GM18526 (cell line): ENCODE results near the gene FERMT3.

Experiments
- POLR2A ChIP-seq: IDR thresholded peaks from 3 replicates; pipeline ENCODE4 v1.6.1; 2011; ENCODE audit not compliant: insufficient read length; ENCODE audit errors: extremely low read depth

Gene FERMT3

DNA sequence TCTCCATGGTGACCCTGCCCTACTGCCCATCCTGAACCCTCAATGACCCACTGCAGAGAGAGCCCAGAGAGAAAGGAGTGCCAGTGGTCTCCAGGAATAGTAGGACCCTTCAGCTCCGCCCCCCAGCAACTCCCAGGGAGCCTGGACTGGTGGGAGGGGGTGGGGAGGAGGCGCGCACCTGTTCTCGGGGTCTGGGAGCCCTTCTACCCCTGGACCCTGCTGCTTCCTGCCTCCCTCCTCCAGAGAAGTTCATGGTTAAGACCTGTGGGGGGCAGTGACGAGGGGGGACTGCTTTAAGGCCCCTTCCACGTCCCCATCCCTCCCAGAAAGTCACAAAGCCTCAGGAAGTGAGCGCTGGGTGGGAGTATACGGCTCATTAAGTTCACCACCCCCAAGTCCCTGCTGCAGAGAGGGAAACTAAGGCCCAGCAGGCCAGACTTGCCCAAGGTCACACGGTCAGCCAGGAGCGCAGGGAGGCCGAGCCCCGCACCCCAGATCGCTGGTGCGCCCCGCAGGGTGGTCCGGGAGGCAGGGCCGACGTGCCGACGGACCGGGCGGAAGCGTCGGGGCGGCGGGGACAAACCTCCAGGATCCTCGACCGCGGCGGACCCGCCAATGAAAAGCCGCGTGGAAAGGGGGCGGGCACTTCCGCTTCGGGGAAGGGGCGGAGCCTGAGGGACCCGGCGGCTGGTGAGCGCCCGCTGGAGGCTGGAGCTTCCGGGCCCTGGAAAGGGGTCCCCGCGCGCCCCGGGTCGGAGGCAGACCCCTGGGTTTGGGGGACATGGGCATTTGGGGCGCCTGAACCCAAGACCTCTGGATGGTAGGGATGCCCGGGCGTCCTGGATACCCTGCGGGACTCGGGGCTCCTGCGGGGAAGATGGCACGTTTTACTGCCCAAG, 19.3 kb downstream of the FERMT3 start, which contains the start of the genes NUDT22 and TRPT1:
NUDT22 (plus strand) TSS at position 667 of the 899 bp plus-strand sequence. CDS start 379 bp downstream, outside the sequence.
TRPT1 (minus strand) TSS at position 579 of the 899 bp plus-strand sequence; CDS start at position 253, 326 bp downstream.
- TF ChIP-seq POLR2A, result peak; percentile 80

DNA sequence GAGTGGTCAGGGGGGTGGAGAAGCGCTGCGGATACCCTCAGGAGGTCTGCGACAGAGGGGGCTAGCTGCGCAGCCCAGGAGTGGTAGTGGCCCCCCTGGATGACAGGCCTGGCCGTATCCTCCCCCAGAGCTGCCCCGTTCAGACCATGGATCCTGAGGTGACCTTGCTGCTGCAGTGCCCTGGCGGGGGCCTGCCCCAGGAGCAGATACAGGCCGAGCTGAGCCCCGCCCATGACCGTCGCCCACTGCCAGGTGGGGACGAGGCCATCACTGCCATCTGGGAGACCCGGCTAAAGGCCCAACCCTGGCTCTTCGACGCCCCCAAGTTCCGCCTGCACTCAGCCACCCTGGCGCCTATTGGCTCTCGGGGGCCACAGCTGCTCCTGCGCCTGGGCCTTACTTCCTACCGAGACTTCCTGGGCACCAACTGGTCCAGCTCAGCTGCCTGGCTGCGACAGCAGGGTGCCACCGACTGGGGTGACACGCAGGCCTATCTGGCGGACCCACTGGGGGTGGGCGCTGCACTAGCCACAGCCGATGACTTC, 20.1 kb downstream of the FERMT3 start:
- no peak for TF ChIP-seq POLR2A

DNA sequence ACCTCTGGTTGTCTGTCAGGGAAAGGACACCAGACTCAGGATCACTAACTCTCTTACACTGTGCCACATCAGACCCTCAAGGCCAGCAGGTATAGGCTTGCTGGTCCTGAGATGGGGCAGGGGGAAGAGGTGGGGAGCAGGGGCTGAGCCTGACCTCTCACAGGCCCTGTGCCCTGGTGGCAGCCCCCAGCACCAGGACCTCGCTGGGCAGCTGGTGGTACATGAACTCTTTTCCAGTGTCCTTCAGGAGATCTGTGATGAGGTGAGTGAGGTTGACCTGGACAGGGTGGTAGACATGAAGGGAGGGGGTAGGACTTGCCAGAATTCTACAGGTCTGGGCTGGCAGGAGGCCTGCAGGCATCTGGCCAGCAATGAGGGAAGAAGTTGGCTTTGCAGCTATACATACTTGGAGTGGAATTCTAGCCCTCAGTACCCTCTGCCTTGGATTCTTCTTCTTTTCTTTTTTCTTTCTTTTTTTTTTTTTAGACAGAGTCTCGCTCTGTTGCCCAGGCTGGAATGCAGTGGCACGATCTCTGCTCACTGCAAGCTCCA, 21.0 kb downstream of the FERMT3 start:
- no peak for TF ChIP-seq POLR2A

DNA sequence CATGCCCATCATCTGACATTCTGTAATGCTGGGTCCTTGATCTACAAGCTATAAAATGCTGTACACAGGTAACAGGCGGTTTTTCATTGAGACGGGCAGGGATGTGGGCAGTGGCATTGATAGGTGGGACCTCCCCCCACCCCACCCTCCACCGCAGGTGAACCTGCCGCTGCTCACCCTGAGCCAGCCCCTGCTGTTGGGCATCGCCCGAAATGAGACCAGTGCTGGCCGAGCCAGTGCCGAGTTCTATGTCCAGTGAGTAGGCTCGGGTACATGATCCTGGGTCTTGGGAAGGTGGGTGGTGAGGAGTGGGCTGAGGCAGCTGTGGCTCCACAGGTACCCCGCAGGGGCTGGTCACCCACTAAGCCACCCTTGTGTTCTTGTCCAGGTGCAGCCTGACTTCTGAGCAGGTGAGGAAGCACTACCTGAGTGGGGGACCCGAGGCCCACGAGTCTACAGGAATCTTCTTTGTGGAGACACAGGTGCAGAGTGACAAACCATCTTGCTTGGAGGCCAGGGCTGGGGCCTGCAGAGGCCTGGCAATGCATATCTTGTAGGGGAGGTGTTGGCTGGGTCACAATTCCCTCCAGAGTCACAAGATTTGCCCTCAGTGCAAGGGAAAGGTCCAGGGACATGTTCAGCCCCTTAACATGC, 22.7 kb downstream of the FERMT3 start:
- TF ChIP-seq POLR2A, result no peak

DNA sequence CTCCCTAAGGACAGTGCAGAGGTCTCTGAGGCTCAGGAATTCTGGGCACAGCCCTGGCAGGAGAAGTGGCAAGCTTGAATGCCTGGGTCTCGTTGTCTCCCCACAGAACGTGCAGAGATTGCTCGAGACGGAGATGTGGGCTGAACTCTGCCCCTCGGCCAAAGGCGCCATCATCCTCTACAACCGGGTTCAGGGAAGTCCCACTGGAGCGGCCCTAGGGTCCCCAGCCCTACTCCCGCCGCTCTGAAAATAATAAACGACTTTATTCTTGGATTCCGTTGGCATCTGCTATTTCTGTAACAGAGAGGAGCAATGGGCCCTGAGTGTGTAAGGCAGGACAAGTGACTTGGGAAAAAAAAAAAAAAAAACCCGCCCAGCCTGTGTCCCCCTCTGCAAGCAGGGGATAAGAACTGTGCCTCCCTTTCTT, 23.2 kb downstream of the FERMT3 start:
- no peak for TF ChIP-seq POLR2A

DNA sequence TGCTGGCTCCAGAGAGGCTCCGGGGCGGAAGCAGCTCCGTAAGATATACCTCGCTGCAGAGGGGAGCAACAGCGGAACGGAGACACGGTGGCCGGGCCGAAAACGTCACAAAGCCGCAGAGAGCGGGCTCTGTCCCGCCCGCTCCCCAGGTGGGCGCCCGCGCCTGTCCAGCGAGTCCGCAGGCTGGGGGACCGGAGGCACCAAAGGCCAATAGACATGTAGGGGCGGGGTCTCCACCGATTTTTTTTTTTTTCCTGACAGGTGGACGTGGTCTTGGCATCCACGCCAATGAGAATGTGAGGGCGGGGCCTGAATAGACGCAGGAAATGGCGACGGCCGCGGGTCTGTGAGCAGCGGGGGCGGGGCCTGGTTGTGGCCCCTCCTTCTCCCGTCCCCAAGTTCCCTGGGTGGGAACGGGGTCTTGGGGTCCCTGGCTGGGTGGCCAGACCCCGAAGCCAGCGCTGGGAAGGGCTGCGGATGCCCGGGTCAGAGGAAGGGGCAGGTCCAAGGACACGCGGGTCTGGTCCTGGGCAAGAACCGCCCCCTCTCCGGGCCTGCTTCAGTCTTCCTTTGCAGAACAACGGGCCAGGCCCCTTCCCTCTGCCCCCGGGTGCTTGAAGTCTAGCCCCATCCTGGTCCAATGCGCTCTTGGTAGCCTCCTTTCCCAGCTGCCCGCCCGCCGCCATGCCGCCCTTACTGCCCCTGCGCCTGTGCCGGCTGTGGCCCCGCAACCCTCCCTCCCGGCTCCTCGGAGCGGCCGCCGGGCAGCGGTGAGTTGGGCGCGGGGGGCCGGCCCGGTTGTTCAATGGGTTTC, 23.9 kb downstream of the FERMT3 start, which contains the start of gene DNAJC4:
DNAJC4 (plus strand) TSS at position 378 of the 814 bp plus-strand sequence; CDS start at position 685, 307 bp downstream.
- TF ChIP-seq POLR2A, result peak; percentile 52

DNA sequence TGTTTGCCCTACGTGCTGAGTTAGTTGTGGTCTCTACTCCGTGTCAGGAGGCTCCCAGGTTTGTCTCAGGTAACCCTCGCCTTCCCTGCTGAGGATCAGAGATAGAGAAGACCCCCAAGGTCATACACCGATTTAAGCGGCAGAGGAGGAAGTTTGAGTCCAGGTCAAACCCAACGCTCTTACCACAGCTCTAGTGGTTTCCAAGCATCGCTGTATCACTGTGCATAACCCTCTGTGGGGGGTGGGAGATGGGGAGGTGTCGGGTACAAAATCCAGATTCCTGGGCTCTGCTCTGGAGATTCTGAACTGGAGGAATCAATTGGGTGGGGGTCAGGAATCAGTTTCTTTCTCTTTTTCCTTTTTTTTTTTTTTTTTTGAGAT, 24.5 kb downstream of the FERMT3 start:
- no peak for TF ChIP-seq POLR2A

DNA sequence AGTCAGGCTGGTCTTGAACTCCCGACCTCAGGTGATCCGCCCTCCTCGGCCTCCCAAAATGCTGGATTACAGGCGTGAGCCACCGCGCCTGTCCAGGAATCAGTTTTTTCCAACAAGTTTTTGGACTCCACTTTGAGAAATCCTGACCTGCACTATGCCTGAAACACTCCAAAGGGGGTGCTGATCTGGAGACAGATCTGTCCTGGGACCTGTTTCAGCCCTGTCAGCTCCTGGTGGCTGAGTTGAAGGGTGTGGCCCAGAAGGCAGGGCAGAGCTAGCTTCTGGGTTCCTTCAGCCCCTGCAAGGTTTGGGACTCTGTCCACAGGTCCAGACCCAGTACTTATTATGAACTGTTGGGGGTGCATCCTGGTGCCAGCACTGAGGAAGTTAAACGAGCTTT, 25.0 kb downstream of the FERMT3 start:
- no peak for TF ChIP-seq POLR2A

DNA sequence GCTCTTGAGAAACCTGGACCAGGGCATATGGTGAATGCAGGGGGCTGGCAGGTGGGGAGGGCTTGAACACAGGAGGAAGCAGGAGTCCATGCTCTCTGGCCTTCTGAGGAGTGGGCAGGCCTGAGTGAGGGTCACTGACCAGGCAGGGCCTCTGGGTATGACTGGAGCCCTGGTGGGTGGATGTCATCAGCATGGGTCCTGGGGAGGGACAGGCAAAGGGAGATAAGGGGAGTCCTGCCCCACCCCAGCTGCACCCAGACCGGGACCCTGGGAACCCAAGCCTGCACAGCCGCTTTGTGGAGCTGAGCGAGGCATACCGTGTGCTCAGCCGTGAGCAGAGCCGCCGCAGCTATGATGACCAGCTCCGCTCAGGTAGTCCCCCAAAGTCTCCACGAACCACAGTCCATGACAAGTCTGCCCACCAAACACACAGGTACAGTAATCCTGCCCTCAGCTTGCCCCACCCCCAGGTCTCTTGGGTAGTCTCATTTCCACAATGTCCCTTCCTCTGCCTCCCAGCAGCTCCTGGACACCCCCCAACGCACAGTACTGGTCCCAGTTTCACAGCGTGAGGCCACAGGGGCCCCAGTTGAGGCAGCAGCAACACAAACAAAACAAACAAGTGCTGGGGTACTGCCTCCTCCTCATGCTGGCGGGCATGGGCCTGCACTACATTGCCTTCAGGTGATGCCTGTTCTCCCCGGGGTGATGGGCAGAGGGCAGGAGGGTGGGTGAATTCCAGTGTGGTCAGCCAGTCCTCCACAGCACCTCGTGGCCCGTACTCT, 25.9 kb downstream of the FERMT3 start:
- no peak for TF ChIP-seq POLR2A

DNA sequence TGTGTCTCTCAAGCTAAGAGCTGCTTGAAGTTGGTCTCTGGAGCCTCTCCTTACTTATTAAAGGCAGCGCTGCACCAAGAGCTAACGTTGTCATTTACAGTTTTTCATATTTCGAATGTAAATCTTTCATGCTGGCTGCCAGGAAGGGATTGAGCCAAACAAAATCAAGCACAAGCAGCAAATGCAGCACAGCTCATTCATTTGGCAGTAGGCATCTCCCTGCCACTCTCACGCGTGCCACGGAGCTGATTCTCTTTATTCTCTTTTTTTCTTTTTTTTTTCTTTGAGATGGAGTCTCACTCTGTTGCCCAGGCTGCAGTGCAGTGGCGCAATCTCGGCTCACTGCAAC, 26.4 kb downstream of the FERMT3 start:
- TF ChIP-seq POLR2A, result no peak

DNA sequence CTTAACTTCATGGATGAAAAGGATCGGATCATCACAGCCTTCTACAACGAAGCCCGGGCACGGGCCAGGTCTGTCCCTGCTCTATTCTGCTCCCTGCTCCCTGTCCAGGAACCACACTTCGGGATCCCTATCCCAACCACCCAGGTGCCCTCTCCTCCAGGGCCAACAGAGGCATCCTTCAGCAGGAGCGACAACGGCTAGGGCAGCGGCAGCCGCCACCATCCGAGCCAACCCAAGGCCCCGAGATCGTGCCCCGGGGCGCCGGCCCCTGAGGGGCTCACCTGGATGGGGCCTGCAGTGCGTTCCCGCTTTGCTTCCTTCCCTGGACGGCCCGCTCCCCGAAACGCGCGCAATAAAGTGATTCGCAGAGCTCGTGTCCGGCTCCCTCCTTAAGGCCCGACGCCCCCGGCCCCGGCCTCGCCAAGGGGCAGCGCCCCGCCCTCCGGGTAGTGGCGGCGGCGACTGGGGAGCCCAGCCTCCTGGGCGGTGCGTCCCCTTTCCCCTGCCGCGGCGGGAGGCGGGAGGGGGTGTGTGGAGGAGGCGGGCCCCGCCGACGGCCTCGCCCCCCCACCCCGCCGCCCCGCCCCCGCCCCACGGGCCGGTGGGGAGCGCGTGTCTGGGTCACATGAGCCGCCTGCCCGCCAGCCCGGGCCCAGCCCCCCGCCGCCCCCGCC, 27.5 kb downstream of the FERMT3 start, which contains the start of gene VEGFB:
VEGFB (plus strand) TSS at position 672 of the 674 bp plus-strand sequence. CDS start 250 bp downstream, outside the sequence.
- no peak for TF ChIP-seq POLR2A

DNA sequence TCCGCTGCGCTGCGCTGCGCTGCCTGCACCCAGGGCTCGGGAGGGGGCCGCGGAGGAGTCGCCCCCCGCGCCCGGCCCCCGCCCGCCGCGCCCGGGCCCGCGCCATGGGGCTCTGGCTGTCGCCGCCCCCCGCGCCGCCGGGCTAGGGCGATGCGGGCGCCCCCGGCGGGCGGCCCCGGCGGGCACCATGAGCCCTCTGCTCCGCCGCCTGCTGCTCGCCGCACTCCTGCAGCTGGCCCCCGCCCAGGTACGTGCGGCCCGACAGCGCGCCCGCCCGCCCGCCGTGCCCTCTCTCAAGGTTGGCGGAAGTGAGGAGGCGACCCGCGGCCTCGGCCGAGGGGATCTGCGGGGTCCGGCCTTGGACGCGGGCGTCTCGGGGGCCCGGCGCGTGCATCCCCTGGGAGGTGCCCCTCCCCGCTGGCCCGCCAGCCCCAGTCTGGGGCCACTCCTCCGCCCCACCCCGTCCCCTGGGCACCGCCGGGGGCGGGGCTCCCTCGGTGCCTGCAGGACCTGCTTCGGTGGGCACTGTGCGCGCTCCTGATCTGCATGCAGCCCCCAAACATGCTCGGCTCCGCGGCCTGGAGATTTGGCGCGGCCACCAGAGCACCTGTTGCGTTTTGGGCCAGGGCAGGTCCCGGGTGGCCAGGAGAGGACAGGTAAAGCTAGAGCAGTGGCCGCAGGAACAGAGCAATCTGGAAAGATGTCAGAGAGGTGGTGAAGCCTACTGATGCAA, 28.3 kb downstream of the FERMT3 start:
- TF ChIP-seq POLR2A, result no peak
